Astrocyte of the spinal cord (primary cell): ENCODE results near the gene SEMA6D.

Experiments
- DNase-seq: peaks from one replicate; pipeline ENCODE4 v3.0.0; 2011; ENCODE audit warnings: low read depth, low spot score
- H3K4me3 ChIP-seq: 2 replicates; pipeline ENCODE4 v1.5.1; 2011; ENCODE audit warnings: low read depth, mild to moderate bottlenecking, low read length, moderate library complexity
- in situ Hi-C: cut with HindIII; loops from 2 replicates; pipeline ENCODE4 v1.10.0; 2017; ENCODE audit warnings: low sequenced_read_pairs
- TF ChIP-seq, protein P1 (sequence below): IDR thresholded peaks from 2 replicates; pipeline ENCODE4 v1.5.1; 2012; ENCODE audit warnings: low read depth, mild to moderate bottlenecking, low read length, inconsistent platforms

The SEMA6D gene

DNA sequence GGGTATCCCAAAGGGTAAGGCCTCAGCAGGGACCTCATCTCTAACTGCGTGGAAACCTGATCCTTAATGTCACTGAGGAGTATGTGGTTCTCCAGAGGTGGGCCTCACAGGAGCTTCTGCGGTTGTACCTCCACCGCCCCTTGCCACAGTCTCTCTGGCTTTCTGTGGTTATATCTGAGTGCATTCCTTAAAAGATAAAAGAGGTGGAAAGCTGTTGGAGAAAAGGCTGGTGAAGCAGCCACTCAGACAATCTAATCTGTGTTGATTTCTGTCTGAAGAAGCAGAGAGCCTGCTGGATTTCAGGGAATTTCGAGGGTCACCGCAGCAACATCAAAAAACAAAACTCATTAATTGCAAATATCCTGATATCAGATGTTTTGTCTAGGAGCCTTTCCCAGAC is 51.4 kb downstream of the SEMA6D start:
- in situ Hi-C loops = no loop called here
- H3K4me3 ChIP-seq = no peak overlapping the region
- DNase-seq = no peak
- TF ChIP-seq, protein P1, sequence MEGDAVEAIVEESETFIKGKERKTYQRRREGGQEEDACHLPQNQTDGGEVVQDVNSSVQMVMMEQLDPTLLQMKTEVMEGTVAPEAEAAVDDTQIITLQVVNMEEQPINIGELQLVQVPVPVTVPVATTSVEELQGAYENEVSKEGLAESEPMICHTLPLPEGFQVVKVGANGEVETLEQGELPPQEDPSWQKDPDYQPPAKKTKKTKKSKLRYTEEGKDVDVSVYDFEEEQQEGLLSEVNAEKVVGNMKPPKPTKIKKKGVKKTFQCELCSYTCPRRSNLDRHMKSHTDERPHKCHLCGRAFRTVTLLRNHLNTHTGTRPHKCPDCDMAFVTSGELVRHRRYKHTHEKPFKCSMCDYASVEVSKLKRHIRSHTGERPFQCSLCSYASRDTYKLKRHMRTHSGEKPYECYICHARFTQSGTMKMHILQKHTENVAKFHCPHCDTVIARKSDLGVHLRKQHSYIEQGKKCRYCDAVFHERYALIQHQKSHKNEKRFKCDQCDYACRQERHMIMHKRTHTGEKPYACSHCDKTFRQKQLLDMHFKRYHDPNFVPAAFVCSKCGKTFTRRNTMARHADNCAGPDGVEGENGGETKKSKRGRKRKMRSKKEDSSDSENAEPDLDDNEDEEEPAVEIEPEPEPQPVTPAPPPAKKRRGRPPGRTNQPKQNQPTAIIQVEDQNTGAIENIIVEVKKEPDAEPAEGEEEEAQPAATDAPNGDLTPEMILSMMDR = no peak

DNA sequence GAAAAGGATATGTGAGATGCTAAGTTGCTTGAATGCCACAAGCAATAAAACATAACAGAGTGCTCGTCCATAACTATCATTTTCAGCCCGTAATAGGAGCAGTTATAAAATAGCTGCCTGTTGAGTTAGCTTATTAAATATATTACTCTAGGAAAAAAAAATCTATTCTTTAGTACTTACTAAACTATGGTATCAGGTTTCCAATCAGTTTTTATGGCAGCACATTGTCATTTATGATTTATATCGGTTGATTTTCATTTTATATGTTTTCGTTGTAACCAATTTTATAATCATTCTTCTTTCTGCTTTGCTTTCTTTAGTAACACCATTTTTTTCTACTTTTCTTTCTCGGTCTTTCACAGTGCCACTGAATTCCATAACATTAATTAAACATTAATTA is 51.9 kb downstream of the SEMA6D start:
- H3K4me3 ChIP-seq = no peak overlapping the region
- DNase-seq = no peak
- TF ChIP-seq, protein P1 = no peak
- in situ Hi-C loops = no loop called here

DNA sequence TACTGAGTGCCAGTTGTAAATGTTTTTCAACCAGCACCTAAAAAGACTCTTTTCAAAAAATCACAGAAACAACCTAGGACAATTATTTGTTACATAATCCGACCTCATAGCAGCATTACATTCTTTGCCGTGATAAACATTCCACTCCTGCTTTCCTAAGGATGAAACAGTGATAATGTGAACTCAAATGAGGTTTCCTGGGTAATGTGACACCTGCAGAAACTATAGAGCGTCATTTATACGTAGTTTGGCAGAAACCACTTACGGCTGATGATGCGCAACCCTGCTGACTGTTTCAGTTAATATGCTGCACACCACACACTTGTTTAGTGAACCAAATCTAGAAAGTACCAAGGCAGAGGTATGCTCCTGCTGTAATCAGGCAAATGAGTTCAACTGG is 55.8 kb downstream of the SEMA6D start:
- TF ChIP-seq, protein P1 = no peak
- no peak for DNase-seq
- in situ Hi-C loops = no loop called here
- H3K4me3 ChIP-seq = no peak overlapping the region

DNA sequence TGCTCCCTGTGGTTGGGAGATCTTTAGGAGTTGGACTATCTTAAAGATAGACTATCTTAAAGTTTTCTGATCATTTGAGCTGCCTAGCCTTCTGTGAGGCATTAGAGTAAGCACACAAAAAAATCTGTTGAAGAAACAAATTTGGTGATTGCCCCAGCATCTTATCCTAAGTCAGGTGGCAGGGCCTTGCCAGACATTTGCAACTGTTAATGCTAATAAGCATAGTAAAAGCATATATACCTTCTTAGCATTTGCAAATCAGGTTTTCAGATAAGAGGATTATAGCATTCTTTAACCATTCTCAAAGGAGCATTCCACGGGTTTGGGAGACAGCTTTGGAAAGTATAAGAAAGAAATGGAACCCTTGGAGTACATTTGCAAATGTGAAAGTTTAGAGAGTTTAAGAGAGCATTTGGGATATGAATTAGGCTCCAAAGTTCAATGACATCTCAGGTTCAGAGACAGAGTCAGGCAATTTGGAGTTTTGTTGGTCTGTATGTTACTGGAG is 61.0 kb downstream of the SEMA6D start:
- no peak for DNase-seq
- TF ChIP-seq, protein P1 = no peak
- in situ Hi-C loops = no loop called here
- H3K4me3 ChIP-seq = no peak overlapping the region

DNA sequence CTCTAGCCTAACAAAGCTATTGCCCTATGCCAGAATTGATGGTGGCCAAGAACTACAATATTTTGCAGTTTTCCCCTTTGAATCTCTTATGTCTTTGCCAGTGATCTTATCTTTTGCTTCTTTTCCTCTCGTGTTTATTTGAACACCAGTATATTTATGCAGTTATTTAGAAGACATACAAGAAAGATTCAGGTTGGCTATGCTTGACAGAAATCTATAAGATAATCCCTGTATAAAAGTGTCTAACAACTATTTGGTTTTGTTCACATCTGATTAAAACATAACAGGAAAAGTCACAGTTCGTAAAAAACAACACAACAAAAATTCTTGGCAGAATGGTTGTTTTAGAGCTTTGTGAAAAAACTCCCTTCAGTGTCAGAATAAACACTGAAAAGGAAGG is 63.7 kb downstream of the SEMA6D start:
- H3K4me3 ChIP-seq = no peak overlapping the region
- in situ Hi-C loops = no loop called here
- TF ChIP-seq, protein P1 = no peak
- no peak for DNase-seq

DNA sequence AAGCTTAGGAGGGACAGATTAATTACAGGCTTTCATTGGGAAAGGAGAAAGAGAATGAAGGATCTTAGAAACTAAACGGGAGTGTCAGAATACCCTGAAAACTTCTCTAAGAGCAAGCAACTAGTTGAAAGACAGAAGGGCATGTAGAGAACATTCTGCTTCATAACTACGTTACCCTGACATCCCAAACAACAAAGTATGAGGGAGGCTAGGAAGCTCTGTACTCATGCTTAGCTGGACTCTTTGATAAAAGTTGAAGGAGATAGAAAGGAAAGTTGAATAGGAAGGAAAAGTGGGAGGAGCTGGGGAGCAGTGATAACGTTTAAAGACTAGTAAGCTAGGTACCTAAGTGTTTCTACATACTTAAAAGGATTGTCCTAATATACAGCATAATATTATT is 64.2 kb downstream of the SEMA6D start:
- no peak overlapping the region for H3K4me3 ChIP-seq
- in situ Hi-C loops = no loop called here
- TF ChIP-seq, protein P1 = no peak
- no peak for DNase-seq

DNA sequence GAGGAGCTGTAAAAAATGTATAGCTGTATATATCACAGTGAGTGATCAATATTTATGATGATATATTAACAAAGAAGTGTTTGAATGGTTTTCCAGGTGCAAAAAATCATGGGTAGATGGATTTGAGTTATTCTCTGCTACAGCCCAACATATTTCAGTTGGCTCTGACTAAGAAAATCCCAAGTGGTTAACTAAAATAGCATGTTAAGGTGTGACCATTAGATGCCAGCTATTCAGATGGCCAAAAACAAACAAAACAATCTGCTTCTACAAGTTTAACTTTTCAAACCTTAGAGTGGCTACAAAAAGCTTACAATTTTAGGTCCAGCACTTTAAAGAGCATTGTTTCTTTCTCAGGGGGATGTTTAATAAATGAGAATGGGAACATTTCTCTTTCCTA is 67.5 kb downstream of the SEMA6D start:
- H3K4me3 ChIP-seq = no peak overlapping the region
- in situ Hi-C loops = no loop called here
- TF ChIP-seq, protein P1 = no peak
- DNase-seq = no peak
